ENCODE results near the gene ST3GAL4. TPM values are rescaled to one million over a fixed set of nuclear protein-coding genes. Genes with fewer than 3 reads are reported as not detected.

The ST3GAL4 gene
- total and polyA plus RNA-seq, 7 experiments from 2014 or later: 2.7 to 13.4 (median 4.1) TPM

GRCh38 chr11:126414615-126415014, 59.1 kb downstream of the ST3GAL4 start:
- Mint-ChIP-seq H3K4me3 (no peak overlapping the region), H3K27ac (no peak overlapping the region), H3K27me3 (peaks cover 0 to 6% (median 0%) of the 10 kb centered on the region in 5 donors), H3K4me1 (peaks cover 0 to 11% (median 8%) of the 10 kb centered on the region in 7 donors), H3K9me3 (peaks cover 0 to 1% (median 0%) of the 10 kb centered on the region in 11 donors), H3K36me3 (peaks cover 0 to 12% (median 5%) of the 10 kb centered on the region in 5 donors)
- H3K27ac ChIP-seq (ENCODE audit: low read depth, low read length): no peak overlapping the region
- H3K9me3 ChIP-seq (ENCODE audit: control insufficient read depth in 2 of 3, low read length in 3 of 3): no peaks in the 10 kb centered on the region
- ATAC-seq (no peak), DNase-seq (no peak)
- H3K36me3 ChIP-seq (ENCODE audit: control insufficient read depth in 2 of 3, insufficient read depth in 3 of 3, low read length in 3 of 3): no peaks in the 10 kb centered on the region
- no peak overlapping the region for H3K4me3 ChIP-seq (ENCODE audit: low read length)
- peaks cover 4 to 8% of the 10 kb centered on the region in 2 donors for H3K4me1 ChIP-seq (ENCODE audit: control insufficient read depth in 2 of 2, insufficient read depth in 2 of 2, low read length in 2 of 2)
- intact Hi-C loops (cut with micrococcal nuclease): no loop called here
- H3K27me3 ChIP-seq (ENCODE audit: control insufficient read depth in 2 of 2, insufficient read depth in 2 of 2, low read length in 2 of 2): no peaks in the 10 kb centered on the region
- ChIA-PET POLR2A (no interaction called here), CTCF (no interaction called here)

GRCh38 chr11:126415128-126415527, 59.6 kb downstream of the ST3GAL4 start:
- no peak overlapping the region for H3K27ac Mint-ChIP-seq
- H3K36me3 Mint-ChIP-seq: peaks cover 0 to 12% (median 5%) of the 10 kb centered on the region in 5 donors
- Histone ChIP-seq H3K36me3 (ENCODE audit: control insufficient read depth in 2 of 3, insufficient read depth in 3 of 3, low read length in 3 of 3) (no peaks in the 10 kb centered on the region), H3K27ac (ENCODE audit: low read depth, low read length) (no peak overlapping the region), H3K9me3 (ENCODE audit: control insufficient read depth in 2 of 3, low read length in 3 of 3) (no peaks in the 10 kb centered on the region), H3K4me1 (ENCODE audit: control insufficient read depth in 2 of 2, insufficient read depth in 2 of 2, low read length in 2 of 2) (peaks cover 4 to 8% of the 10 kb centered on the region in 2 donors), H3K27me3 (ENCODE audit: control insufficient read depth in 2 of 2, insufficient read depth in 2 of 2, low read length in 2 of 2) (no peaks in the 10 kb centered on the region), H3K4me3 (ENCODE audit: low read length) (no peak overlapping the region)
- peak overlapping the region in 1 of 10 donors; percentile 65 for H3K4me3 Mint-ChIP-seq
- peaks cover 0 to 15% (median 11%) of the 10 kb centered on the region in 7 donors for H3K4me1 Mint-ChIP-seq
- ATAC-seq: no peak
- intact Hi-C loops (cut with micrococcal nuclease): no loop called here
- H3K27me3 Mint-ChIP-seq: peaks cover 0 to 6% (median 0%) of the 10 kb centered on the region in 5 donors
- DNase-seq: no peak
- H3K9me3 Mint-ChIP-seq: peaks cover 0 to 1% (median 0%) of the 10 kb centered on the region in 11 donors
- CTCF ChIA-PET: no interaction called here
- POLR2A ChIA-PET: no interaction called here

GRCh38 chr11:126415669-126416420, 60.4 kb downstream of the ST3GAL4 start:
- H3K27me3 Mint-ChIP-seq: peaks cover 0 to 6% (median 0%) of the 10 kb centered on the region in 5 donors
- peaks cover 0 to 8% (median 4%) of the 10 kb centered on the region in 5 donors for H3K36me3 Mint-ChIP-seq
- Histone ChIP-seq H3K4me3 (ENCODE audit: low read length) (peak overlapping the region; percentile 41), H3K4me1 (ENCODE audit: control insufficient read depth in 2 of 2, insufficient read depth in 2 of 2, low read length in 2 of 2) (peaks cover 4 to 8% of the 10 kb centered on the region in 2 donors), H3K9me3 (ENCODE audit: control insufficient read depth in 2 of 3, low read length in 3 of 3) (no peaks in the 10 kb centered on the region), H3K36me3 (ENCODE audit: control insufficient read depth in 2 of 3, insufficient read depth in 3 of 3, low read length in 3 of 3) (no peaks in the 10 kb centered on the region), H3K27me3 (ENCODE audit: control insufficient read depth in 2 of 2, insufficient read depth in 2 of 2, low read length in 2 of 2) (no peaks in the 10 kb centered on the region), H3K27ac (ENCODE audit: low read depth, low read length) (no peak overlapping the region)
- H3K9me3 Mint-ChIP-seq: peaks cover 0 to under 1% (median 0%) of the 10 kb centered on the region in 11 donors
- CTCF ChIA-PET: interaction anchor here (1.1 kb wide), 1 partner anchor 65 kb away, joined by 3 read pairs; no protein-coding TSS in a partner anchor
- peak overlapping the region in 3 of 9 donors; percentile 5 to 85 (median 55) for H3K27ac Mint-ChIP-seq
- POLR2A ChIA-PET: interaction anchor here (0.6 kb wide), 1 partner anchor 1588 kb away, joined by 7 read pairs; no protein-coding TSS in a partner anchor
- DNase-seq (no peak), ATAC-seq (no peak)
- peak overlapping the region; percentile 49 to 77 (median 70) for H3K4me3 Mint-ChIP-seq
- H3K4me1 Mint-ChIP-seq: peaks cover 0 to 17% (median 13%) of the 10 kb centered on the region in 7 donors
- intact Hi-C loops (cut with micrococcal nuclease): loop anchor here (2.0 kb wide), 1 partner anchor 105 kb away; no protein-coding TSS in a partner anchor

GRCh38 chr11:126416542-126417090, 61.1 kb downstream of the ST3GAL4 start:
- Histone ChIP-seq H3K27me3 (ENCODE audit: control insufficient read depth in 2 of 2, insufficient read depth in 2 of 2, low read length in 2 of 2) (no peaks in the 10 kb centered on the region), H3K36me3 (ENCODE audit: control insufficient read depth in 2 of 3, insufficient read depth in 3 of 3, low read length in 3 of 3) (no peaks in the 10 kb centered on the region), H3K4me3 (ENCODE audit: low read length) (peak overlapping the region; percentile 41), H3K9me3 (ENCODE audit: control insufficient read depth in 2 of 3, low read length in 3 of 3) (no peaks in the 10 kb centered on the region), H3K4me1 (ENCODE audit: control insufficient read depth in 2 of 2, insufficient read depth in 2 of 2, low read length in 2 of 2) (peaks cover 4 to 8% of the 10 kb centered on the region in 2 donors), H3K27ac (ENCODE audit: low read depth, low read length) (no peak overlapping the region)
- H3K27ac Mint-ChIP-seq: peak overlapping the region in 3 of 9 donors; percentile 55 to 85 (median 65)
- no peaks in the 10 kb centered on the region for H3K9me3 Mint-ChIP-seq
- peaks cover 0 to 6% (median 0%) of the 10 kb centered on the region in 5 donors for H3K27me3 Mint-ChIP-seq
- ChIA-PET CTCF (interaction anchor here (1.1 kb wide), 1 partner anchor 64 kb away, joined by 3 read pairs; no protein-coding TSS in a partner anchor), POLR2A (interaction anchor here (0.6 kb wide), 1 partner anchor 1589 kb away, joined by 7 read pairs; no protein-coding TSS in a partner anchor)
- intact Hi-C loops (cut with micrococcal nuclease): loop anchor here (2.0 kb wide), 1 partner anchor 106 kb away; no protein-coding TSS in a partner anchor
- H3K4me1 Mint-ChIP-seq: peaks cover 0 to 22% (median 13%) of the 10 kb centered on the region in 7 donors
- H3K36me3 Mint-ChIP-seq: peaks cover 0 to 7% (median 3%) of the 10 kb centered on the region in 5 donors
- peak overlapping the region; percentile 49 to 77 (median 70) for H3K4me3 Mint-ChIP-seq
- peak; percentile 26 to 71 (median 49) for DNase-seq
- peak; percentile 93 for ATAC-seq

- Mint-ChIP-seq H3K36me3 (peaks cover 0 to under 1% (median 0%) of the 10 kb centered on the region in 5 donors), H3K4me3 (peak overlapping the region; percentile 41 to 77 (median 64)), H3K9me3 (no peaks in the 10 kb centered on the region), H3K27ac (no peak overlapping the region), H3K4me1 (peaks cover 0 to 22% (median 13%) of the 10 kb centered on the region in 7 donors), H3K27me3 (peaks cover 0 to 6% (median 0%) of the 10 kb centered on the region in 5 donors)
- CTCF ChIA-PET: interaction anchor here (1.1 kb wide), 1 partner anchor 64 kb away, joined by 3 read pairs; no protein-coding TSS in a partner anchor
- intact Hi-C loops (cut with micrococcal nuclease): loop anchor here (2.0 kb wide), 1 partner anchor 106 kb away; no protein-coding TSS in a partner anchor
- Histone ChIP-seq H3K27me3 (ENCODE audit: control insufficient read depth in 2 of 2, insufficient read depth in 2 of 2, low read length in 2 of 2) (no peaks in the 10 kb centered on the region), H3K9me3 (ENCODE audit: control insufficient read depth in 2 of 3, low read length in 3 of 3) (no peaks in the 10 kb centered on the region), H3K36me3 (ENCODE audit: control insufficient read depth in 2 of 3, insufficient read depth in 3 of 3, low read length in 3 of 3) (no peaks in the 10 kb centered on the region), H3K4me3 (ENCODE audit: low read length) (peak overlapping the region; percentile 41), H3K4me1 (ENCODE audit: control insufficient read depth in 2 of 2, insufficient read depth in 2 of 2, low read length in 2 of 2) (peaks cover 4 to 8% of the 10 kb centered on the region in 2 donors), H3K27ac (ENCODE audit: low read depth, low read length) (no peak overlapping the region)
- no peak for ATAC-seq
- POLR2A ChIA-PET: no interaction called here
- DNase-seq: no peak
These were observed 61.8 kb downstream of the ST3GAL4 start for GRCh38 chr11:126417091-126417862.

GRCh38 chr11:126418887-126419286, 63.4 kb downstream of the ST3GAL4 start:
- H3K4me1 Mint-ChIP-seq: peaks cover 0 to 22% (median 13%) of the 10 kb centered on the region in 7 donors
- intact Hi-C loops (cut with micrococcal nuclease): no loop called here
- Histone ChIP-seq H3K27ac (ENCODE audit: low read depth, low read length) (no peak overlapping the region), H3K4me1 (ENCODE audit: control insufficient read depth in 2 of 2, insufficient read depth in 2 of 2, low read length in 2 of 2) (peaks cover 4 to 8% of the 10 kb centered on the region in 2 donors), H3K27me3 (ENCODE audit: control insufficient read depth in 2 of 2, insufficient read depth in 2 of 2, low read length in 2 of 2) (no peaks in the 10 kb centered on the region), H3K9me3 (ENCODE audit: control insufficient read depth in 2 of 3, low read length in 3 of 3) (no peaks in the 10 kb centered on the region), H3K4me3 (ENCODE audit: low read length) (no peak overlapping the region), H3K36me3 (ENCODE audit: control insufficient read depth in 2 of 3, insufficient read depth in 3 of 3, low read length in 3 of 3) (no peaks in the 10 kb centered on the region)
- no peak overlapping the region for H3K27ac Mint-ChIP-seq
- H3K4me3 Mint-ChIP-seq: no peak overlapping the region
- no peak for ATAC-seq
- DNase-seq: no peak
- no peaks in the 10 kb centered on the region for H3K9me3 Mint-ChIP-seq
- H3K27me3 Mint-ChIP-seq: peaks cover 0 to 9% (median 0%) of the 10 kb centered on the region in 5 donors
- POLR2A ChIA-PET: no interaction called here
- no peaks in the 10 kb centered on the region for H3K36me3 Mint-ChIP-seq
- CTCF ChIA-PET: no interaction called here
